Measurements from ENCODE around the gene IER3IP1.

- TF ChIP-seq CTCF (IDR thresholded peaks at IDR 0.05) (no peak), POLR2A (IDR thresholded peaks at IDR 0.05) (no peak), POLR2AphosphoS5 (IDR thresholded peaks at IDR 0.05; ENCODE audit: insufficient read depth in 1 of 2, low read depth in 1 of 2) (no peak)
These were observed 33.0 kb downstream of the IER3IP1 start for GRCh38 chr18:47143153-47143552.
